Suppressor macrophage (primary cell): ENCODE measurements around the gene VARS1.

ENCODE experiments used
- DNase-seq, 4 experiments: peaks; one replicate each; pipeline ENCODE4 v3.0.0-alpha.2; 2020 to 2022

The VARS1 gene

DNA sequence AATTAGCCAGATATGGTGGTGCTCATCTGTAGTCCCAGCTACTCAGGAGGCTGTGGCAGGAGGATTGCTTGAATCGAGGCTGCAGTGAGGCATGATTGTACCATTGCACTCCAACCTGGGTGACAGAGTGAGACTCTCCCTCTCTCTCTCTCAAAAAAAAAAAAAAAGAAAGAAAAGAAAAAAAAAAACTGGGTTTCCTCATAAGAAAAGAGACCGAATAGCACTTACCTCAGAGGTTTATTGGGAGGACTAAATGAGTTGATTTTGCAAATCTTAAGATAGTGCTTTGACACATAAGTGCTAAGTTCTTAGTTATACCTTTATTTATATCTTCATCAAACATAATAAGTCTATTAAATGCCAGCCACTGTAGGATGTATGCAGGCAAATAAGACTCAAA, 24.7 kb downstream of the VARS1 start:
- no peak for DNase-seq

DNA sequence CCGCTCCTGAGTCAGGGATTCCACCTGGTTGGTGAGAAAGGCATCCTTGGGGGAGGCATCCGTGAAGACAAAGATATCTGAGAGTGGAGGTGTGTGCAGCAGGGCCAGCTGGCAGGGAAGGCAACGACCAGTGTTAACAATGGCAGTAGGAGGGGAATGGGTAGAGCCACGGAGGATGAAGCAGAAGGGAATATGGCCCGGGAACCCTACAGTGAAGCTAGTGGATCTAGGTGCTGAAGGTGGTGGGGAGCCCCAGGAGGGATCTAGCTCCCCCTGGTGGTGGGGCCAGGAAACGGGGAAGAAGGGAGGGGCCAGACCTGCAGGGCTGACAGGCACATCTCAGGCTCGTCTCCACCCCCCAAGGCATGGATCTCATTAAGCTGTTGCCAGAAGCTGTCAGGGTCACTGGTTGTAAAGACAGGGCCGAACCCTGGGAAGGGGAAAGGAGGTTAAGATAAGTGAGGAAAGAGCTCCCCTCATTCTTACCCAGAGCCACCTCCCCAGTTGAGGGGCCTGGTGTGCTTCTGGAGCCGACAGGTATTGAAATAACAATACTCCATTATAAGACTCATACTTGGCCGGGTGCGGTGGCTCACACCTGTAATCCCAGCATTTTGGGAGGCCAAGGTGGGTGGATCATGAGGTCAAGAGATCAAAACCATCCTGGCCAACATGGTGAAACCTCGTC, 25.7 kb downstream of the VARS1 start:
- peak; percentile 83 to 91 (median 88) for DNase-seq

DNA sequence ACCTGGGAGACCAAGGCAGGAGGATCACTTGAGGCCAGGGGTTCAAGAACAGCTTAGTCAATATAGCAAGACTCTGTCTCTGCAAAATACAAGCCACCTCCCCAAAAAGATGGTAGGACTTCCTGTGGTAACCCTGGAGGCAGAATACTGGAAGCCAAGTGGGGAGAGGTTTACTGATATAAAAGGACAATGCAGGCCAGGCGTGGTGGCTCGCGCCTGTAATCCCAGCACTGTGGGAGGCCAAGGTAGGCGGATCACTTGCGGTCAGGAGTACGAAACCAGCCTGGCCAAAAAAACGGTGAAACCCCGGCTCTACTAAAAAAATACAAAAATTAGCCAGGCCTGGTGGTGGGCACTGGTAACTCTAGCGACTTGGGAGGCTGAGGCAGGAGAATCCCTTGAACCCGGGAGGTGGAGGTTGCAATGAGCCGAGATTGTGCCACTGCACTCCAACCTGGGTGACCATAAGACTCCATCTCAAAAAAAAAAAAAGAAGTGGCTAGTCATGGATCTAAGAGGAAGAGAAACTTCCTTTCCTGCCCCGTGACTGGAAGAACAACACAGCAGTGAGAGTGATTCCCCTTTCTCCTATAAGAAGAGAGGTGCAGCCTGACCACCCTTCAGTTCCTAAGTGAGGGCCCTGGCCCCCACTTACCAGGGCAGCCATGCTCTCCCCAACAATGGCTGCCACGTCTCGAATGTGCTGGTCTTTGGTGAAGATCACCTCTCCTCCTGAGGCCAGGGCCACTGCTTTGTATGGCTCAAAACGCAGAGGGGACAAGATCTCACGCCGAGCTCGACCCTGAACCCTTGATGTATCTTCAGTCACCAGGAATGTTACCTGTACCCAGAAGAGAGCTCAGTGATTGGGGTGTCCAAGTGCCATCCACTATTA, 26.9 kb downstream of the VARS1 start:
- DNase-seq, result peak; percentile 72 to 90 (median 83)

DNA sequence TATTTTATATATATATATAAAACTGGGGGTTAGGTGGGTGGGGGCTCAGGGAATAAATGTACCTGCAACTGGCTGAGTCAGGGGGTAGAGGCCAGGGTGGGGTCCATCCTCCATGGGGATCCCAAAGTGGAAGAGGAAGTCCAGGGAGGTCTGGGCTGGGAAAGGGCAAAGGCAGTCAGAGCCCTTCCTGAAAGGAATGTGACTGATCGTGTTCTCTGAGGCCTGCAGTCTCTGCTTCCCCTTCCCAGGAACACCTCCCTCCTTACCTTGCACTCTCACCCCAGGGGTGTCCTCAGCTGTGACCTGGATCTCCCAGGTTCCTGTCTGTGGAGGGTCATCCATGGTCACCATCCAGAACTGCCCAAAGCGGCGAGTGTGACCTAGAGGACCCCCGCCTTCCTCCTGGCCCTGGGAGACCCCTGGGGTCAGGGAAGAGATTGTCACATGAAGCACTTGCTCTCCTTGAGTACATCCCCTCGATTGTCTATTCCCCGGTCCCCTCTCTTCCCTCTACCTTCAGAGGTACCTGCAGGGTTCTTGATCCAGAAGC, 28.4 kb downstream of the VARS1 start:
- DNase-seq, result peak in 3 of 4 experiments; percentile 14 to 34 (median 27)

DNA sequence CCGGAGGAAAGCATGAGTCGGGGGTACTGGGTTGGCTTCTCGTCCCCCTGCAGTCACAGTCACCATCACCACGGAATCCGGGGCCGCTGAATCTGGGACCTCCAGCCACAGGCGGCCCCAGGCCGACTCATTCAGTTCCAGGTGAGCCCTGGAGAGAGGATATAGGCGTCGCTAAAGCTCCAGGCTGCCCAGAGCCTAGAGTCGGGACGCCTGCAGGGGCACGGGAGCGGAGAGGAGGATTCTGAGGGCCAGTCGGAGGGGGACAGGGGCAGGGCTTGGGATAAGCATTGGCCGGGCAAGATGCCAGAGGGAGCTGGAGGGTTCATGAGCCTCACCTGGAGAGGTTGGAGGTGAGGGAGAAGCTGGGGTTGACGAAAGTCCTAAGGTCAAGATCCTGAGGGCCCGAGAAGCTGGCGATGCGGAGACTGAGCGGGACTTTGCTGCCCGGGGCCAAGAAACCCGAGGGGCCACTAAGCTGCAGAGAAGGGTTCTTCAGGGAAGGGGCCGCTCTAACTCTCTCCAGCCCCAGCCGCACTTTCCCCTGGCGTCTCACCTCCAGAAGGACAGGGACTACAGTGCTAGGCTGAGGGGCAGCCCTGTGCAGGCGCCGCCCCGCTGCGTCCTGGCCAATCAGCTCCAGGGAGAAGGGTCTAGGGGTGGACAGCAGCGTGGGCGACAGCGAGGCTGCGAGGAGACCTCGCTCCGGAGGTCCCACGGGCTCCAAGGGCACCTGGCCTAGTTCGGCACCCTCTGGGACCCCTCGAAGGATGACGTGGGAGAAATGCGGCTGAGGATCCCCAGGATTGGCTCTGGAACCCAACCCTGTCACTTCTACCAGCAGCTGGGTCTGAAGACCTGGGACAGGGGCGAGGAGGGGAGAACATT, 29.4 kb downstream of the VARS1 start:
- DNase-seq, result no peak

DNA sequence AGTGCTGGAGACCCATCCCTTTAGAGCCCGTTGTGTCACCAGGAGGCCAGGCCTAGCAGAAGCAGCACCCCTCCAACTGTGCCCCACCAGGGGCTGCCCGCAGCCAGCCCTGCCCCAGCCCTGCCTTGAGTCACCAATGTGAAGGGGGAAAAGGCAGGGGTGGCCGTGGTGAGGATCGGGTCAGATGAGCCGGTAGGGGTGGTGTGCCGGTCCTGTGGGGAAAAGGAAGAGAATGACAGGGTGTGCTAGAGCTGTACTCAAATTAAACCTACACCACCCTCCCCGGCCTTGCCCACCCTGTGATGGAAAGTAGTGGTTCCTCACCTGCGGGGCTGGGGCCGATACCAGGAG, 30.0 kb downstream of the VARS1 start:
- DNase-seq, result no peak

DNA sequence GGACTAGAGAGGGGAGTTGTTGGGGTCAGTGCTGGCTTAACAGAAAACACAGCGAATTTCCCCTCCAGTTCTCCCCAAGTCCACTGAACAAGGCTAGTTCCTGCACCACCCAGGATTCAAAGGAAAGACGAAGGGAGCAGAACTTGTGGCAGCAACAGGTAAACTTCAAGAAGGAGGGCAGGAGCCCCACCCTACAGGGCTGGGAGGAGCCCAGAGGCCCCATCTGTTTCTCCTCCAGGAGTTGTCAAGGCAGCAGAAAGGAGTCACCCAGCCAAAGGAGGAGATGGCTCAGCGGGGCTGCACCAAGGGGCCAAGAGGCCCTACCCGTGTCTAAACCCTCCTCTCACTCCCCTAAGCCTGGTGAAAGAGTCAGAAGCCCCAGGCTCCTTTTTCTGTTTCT, 31.4 kb downstream of the VARS1 start:
- no peak for DNase-seq

DNA sequence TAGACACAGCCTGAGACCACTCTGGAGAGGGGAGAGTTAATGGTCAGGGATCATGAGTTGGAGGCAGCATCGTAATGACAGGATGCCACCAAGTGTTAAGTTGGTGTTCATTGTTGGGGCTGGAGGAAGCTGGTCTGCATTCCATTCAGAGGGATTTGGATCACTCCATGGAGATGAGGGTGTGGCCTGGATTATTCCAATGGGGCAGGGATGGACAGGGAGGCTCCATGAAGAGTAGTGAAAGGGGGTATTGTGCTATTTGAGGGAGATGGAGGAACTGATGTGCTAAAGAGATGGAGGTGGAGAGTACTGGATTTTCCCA, 32.0 kb downstream of the VARS1 start:
- no peak for DNase-seq

DNA sequence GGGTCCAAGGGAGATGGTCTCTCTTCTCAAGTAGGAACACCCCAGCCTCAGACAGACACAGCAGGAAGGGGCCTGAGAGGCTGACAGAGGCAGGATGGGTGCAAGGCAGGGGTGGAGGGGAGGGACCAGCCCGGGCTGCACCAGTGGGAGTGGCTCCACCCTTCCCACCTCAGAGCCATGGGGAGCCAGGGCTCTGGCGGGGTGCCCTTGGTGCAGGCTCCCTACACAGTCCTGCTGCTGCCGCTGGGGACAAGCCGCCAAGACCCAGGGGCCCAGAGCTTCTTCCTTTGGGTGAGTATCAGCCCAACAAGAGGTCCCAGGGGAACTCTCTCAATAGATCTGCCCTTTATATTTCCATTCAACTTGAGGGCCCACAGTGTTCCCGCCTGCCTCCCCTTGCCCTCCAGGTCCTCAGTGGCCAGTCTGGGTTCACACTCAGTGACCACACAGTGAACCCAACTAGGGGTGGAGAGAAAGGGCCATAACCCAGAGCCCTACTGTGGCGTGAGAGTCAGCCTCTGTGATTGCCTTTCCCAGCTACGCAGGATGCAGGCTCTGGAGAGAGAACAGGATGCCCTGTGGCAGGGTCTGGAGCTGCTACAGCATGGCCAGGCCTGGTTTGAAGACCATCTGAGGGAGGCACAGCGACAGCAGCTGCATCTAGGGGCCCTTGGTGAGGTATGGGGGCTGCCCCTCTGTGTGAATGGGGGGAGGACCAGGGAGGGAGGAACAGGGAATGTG, 32.5 kb downstream of the VARS1 start:
- no peak for DNase-seq

DNA sequence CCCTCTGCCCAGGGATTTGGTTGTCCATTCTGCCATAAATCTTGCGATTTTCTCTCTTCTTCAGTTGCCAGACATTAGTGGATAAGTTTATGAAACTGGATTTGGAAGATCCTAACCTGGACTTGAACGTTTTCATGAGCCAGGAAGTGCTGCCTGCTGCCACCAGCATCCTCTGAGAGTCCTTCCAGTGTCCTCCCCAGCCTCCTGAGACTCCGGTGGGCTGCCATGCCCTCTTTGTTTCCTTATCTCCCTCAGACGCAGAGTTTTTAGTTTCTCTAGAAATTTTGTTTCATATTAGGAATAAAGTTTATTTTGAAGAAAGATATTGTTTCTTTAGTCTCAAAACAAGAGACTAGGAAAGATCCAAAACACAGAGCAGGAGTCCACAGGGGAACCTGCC, 33.2 kb downstream of the VARS1 start, which contains the start of gene SAPCD1:
Gene SAPCD1 (plus strand): TSS at position 301 of the 400 bp plus-strand sequence. CDS start 399 bp downstream, outside the sequence.
- no peak for DNase-seq

DNA sequence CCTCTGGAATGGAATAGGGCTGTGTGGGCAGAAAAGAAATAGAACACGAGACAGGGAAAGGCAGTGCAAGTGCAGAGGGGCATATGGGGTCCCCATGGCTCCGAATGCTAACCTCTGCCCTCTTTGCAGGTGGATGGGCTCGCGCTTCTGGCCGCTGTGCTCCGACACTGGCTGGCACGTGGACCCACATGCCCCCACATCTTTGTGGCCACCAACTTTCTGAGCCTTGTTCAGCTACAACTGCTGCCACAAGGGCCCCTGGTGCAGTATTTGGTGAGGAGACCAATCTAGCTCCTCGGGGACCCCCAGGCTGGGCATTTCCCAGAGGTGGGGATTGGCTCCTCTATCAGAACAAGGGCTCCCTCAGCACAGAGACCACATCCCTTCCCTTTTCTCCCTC, 34.2 kb downstream of the VARS1 start:
- DNase-seq, result no peak

DNA sequence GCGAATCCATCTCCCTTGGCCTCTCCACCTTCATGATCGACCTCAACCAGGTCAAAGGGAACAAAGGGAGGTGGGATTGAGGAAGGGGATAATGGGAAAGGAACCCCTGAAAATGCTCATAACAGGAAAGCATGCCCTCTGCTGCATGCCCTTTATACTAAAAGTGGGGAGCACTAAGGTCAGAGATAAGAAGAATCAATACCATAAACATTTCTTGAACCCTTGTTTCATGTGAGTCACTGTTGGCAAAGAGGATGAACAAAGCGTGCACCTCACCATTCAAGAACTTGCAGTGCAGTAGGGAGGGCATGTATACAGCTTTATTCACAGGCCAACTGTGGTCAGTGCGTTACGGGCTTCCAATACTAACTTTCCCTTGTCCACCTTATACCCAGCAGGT, 34.8 kb downstream of the VARS1 start:
- DNase-seq, result no peak

DNA sequence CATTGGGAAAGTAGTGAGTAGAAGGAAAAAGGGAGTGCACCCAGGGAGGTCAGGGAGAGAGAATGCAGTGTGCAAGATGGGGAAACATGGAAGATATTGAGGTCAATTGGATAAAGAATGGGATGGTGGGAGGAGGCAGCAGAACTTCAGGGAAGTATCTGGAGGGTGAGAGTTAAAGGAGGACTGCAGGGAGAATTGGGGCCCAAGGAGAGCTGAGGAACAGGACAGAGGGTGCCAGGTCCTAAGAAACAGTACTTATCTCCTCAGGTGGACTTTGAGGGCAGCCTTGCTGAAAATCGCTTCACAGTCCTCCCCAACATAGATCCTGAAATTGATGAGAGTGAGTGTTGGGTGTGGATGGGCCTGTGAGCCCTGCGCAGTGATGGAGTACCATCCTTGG, 37.3 kb downstream of the VARS1 start:
- DNase-seq, result no peak

DNA sequence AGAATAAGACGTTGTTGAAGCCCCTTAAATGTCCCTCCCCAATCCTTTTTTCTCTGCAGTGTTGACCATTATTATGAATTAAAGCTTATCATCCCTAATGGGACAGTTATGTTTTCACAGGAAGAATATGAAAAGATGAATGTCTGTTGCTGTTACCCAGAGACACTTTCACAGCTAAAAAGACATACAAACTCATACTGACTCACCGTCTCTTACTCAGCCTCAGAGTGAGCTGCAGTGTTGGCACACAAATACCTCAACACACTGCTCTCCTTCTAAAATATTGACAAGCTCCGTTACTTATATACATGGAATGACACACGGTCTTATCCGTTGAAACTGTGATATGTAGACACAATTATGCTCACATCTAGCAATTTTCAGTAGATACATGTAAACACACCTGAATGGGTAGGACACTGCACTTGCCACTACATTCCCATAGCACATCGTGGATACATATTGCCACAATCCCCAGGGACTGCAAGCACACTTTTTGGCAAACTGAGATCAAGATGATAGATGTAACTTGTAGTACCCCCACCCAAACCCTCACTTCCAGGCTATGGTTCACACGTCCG, 42.7 kb downstream of the VARS1 start:
- DNase-seq, result no peak

DNA sequence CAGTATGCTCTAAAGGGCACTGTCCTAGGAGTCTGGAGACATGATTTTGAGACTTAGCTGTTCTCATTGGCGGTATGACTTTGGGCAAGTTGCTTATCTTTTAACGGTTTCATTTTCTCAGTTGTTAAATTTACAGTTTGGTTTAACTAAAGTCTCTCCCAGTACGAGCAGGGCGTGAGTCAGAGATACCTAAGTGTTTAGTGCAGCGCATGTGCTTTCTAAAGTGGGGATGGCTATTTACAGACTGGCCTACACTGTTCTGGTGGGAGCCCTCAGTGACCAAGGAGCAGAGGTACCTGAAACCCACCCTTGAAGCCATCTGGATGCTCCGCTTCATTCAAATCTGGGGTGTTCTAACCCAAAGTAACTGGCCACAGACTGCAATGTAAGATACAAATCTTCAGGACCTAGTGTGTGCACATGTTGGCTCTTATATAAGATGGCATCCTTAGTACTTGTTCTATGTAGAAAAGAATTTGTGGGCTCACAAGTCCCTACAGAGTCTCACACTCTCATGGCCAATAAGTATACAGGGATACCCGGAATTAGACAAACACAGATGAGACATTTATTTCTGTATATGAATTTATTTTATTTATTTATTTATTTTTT, 45.0 kb downstream of the VARS1 start:
- DNase-seq, result no peak

DNA sequence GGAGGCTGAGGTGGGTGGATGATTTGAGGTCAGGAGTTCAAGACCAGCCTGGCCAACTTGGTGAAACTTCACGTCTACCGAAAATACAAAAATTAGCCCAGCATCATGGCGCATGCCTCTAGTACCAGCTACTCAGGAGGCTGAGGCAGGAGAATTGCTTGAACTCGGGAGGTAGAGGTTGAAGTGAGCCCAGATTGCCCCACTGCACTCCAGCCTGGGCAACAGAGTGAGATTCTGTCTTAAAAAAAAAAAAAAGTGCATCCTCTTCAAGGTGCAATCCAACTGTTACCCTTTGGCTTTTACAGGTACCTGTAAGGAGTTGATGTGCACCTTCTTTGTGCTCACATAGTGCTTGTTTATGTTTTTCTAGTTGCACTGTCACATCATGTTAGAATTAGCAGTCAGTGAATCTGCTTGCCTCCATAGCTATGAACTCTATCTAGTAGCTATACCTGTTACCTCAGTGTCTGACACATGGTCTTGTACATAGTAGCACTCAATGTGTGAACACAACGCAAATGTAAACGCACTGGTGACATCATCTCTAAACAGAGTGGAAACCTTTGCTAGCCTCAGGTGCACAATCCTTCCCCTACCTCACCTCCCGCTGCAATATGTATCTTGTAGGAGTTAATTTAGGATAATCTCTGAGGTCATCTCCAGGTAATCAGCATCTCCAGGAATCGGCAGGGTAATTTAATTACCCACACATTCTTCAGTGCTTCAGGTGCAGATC, 46.1 kb downstream of the VARS1 start:
- no peak for DNase-seq
